ENCODE measurements around the gene IDE. TPM values are rescaled to one million over a fixed set of nuclear protein-coding genes. Genes with fewer than 3 reads are reported as not detected.

IDE gene
- total and polyA plus RNA-seq, 9 of the 15 experiments (the other 6 are each of a cell fraction or from before 2014, with no cell fraction given) = 10.2 to 50.6 (median 33.2) TPM

GRCh38 chr10:92492748-92493240 is 81.1 kb downstream of the IDE start (continued):
- TF ChIP-seq CEBPG (CRISPR knock-in tag; IDR thresholded peaks at IDR 0.05) (no peak), CEBPG (tag; conservative IDR thresholded peaks at IDR 0.05 in 1 of 2, IDR thresholded peaks at IDR 0.05 in 1 of 2) (peak in 1 of 2 experiments; percentile 5; a peak in 1 of 4 replicates), SPI1 (IDR thresholded peaks at IDR 0.05; ENCODE audit: borderline replicate concordance, low read depth, low read length) (no peak), ZNF134 (CRISPR knock-in tag; conservative IDR thresholded peaks at IDR 0.05) (no peak)

DNA sequence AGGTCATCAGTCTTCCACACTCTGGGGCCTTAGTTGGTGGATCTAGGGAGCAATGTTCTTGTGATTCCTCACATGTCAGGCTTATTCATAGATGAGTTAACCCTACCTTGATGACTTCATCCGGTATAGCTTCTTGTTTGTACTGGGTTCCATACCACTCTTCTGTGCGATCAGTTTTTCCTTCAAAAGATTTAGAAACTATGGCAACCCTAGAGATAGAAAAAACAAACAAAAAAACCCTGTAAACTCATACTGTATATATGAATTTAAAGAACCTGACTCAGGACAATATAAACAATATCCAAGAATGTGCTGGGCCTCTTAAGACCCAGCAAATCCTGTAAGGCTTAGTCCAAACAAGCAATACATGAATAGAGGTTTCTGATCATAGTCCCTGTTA is 83.5 kb downstream of the IDE start:
- Histone ChIP-seq H3K4me1 (replicated peaks in 1 of 2; ENCODE audit: control insufficient read depth in 2 of 2, insufficient read depth in 2 of 2, low read length in 2 of 2) (peaks cover 0 to 14% of the 10 kb centered on the region in 2 experiments; a peak in 4 of 5 replicates), H3K9ac (ENCODE audit: insufficient read depth in 1 of 2, low read depth in 2 of 2, low read length in 2 of 2) (no peak overlapping the region), H3K4me2 (ENCODE audit: insufficient read depth, low read length) (no peak overlapping the region), H3K27ac (ENCODE audit: extremely low read depth, low read depth, low read length) (no peak overlapping the region), H3K9me1 (ENCODE audit: control insufficient read depth, insufficient read depth, low read length) (no peaks in the 10 kb centered on the region), H3K27me3 (ENCODE audit: control insufficient read depth in 2 of 2, insufficient read depth in 2 of 2, low read length in 2 of 2) (no peaks in the 10 kb centered on the region), H3K36me3 (ENCODE audit: control insufficient read depth, insufficient read depth, low read length) (peaks cover 62% of the 10 kb centered on the region), H2AFZ (ENCODE audit: low read depth, low read length) (no peak overlapping the region), H3K4me3 (no peak overlapping the region), H3K79me2 (ENCODE audit: control insufficient read depth, insufficient read depth, low read length) (no peaks in the 10 kb centered on the region), H3K9me3 (replicated peaks; ENCODE audit: control insufficient read depth, insufficient read depth, low read depth, low read length) (no peaks in the 10 kb centered on the region), H4K20me1 (replicated peaks; ENCODE audit: control insufficient read depth, insufficient read depth, low read length) (no peaks in the 10 kb centered on the region)
- intact Hi-C loops (cut with micrococcal nuclease) (no loop called here), in situ Hi-C loops (cut with MboI) (no loop called here)
- POLR2A ChIA-PET = no interaction called here
- ATAC-seq (no peak), FAIRE-seq (no peak), DNase-seq (ENCODE audit: extremely low read depth in 1 of 4, low spot score in 3 of 4) (no peak)
- 91% methylated on average over 2 of the region's 2 CpGs for WGBS (ENCODE audit: insufficient coverage, low coverage, missing lambda C conversion rate)
- BruUV-seq (replicated peaks) = no TSS peak
- CTCF ChIA-PET (ENCODE audit: low intra/inter-chr PET ratio) = no interaction called here
- TF ChIP-seq REST (IDR thresholded peaks at IDR 0.05; ENCODE audit: borderline replicate concordance) = no peak
- no peak for TF ChIP-seq REST (CRISPR knock-in tag; IDR thresholded peaks at IDR 0.05; ENCODE audit: low read depth)
- no peak for TF ChIP-seq ZNF121 (CRISPR knock-in tag; conservative IDR thresholded peaks at IDR 0.05)
- no peak for TF ChIP-seq ZC3H8 (IDR thresholded peaks at IDR 0.05)
- TF ChIP-seq PURB (CRISPR knock-in tag; IDR thresholded peaks at IDR 0.05; ENCODE audit: low read depth) = no peak
- no peak for TF ChIP-seq L3MBTL2 (IDR thresholded peaks at IDR 0.05)
- no peak for TF ChIP-seq TFAP4 (CRISPR knock-in tag; IDR thresholded peaks at IDR 0.05; ENCODE audit: borderline replicate concordance)
- no peak for TF ChIP-seq ZNF12 (CRISPR knock-in tag; IDR thresholded peaks at IDR 0.05)

All from K562 (cell line).